Lower leg skin (tissue), 3 donors: ENCODE results near the gene HHLA2.

Source experiments
- POLR2A ChIP-seq, 2 donors: fragments of 450-650 bp; IDR thresholded peaks; one replicate each; pipeline ENCODE4 v1.6.1; 2016 to 2017; ENCODE audit warnings: antibody characterized with exemption in 2 of 2, mild to moderate bottlenecking in 1 of 2, moderate library complexity in 1 of 2
- TF ChIP-seq, protein P1 (sequence below), 3 donors: fragments of 450-650 bp; IDR thresholded peaks; one replicate each; pipeline ENCODE4 v1.5.1; 2016; ENCODE audit warnings: antibody characterized with exemption in 3 of 3, mild to moderate bottlenecking in 3 of 3, moderate library complexity in 2 of 3

DNA sequence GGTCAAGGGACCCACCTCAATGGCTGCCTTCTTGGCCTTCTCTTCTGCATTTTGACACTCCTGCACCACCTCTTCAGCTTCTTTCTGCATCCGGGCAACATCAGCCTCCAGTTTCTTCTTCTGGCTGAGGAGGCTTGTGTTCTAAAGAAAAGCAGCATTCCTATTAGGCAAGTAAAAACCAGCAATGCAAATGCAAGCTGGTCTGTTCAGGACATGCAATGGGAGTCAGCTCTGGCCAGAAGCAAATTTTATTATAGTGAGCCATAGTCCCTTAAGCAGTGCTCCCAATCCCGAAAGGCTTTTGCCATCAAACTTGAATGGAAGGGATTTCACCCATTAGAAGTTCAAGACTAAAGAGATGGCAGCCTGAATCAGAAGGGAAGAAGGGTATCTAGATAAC lies 97.7 kb downstream of the HHLA2 start:
- TF ChIP-seq, protein P1, sequence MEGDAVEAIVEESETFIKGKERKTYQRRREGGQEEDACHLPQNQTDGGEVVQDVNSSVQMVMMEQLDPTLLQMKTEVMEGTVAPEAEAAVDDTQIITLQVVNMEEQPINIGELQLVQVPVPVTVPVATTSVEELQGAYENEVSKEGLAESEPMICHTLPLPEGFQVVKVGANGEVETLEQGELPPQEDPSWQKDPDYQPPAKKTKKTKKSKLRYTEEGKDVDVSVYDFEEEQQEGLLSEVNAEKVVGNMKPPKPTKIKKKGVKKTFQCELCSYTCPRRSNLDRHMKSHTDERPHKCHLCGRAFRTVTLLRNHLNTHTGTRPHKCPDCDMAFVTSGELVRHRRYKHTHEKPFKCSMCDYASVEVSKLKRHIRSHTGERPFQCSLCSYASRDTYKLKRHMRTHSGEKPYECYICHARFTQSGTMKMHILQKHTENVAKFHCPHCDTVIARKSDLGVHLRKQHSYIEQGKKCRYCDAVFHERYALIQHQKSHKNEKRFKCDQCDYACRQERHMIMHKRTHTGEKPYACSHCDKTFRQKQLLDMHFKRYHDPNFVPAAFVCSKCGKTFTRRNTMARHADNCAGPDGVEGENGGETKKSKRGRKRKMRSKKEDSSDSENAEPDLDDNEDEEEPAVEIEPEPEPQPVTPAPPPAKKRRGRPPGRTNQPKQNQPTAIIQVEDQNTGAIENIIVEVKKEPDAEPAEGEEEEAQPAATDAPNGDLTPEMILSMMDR (IDR thresholded peaks at IDR 0.05) = no peak
- TF ChIP-seq POLR2A (IDR thresholded peaks at IDR 0.05) = no peak
